ENCODE measurements around the gene NR1I3. TPM values are rescaled to one million over a fixed set of nuclear protein-coding genes. Genes with fewer than 3 reads are reported as not detected.
"Not testable (repeated sequence)": the region's sequence is repeated elsewhere in the genome, so short reads cannot be mapped to it uniquely, and the experiment has no call there.

The NR1I3 gene
- total RNA-seq, 2 experiments from 2014 or later: not detected

DNA sequence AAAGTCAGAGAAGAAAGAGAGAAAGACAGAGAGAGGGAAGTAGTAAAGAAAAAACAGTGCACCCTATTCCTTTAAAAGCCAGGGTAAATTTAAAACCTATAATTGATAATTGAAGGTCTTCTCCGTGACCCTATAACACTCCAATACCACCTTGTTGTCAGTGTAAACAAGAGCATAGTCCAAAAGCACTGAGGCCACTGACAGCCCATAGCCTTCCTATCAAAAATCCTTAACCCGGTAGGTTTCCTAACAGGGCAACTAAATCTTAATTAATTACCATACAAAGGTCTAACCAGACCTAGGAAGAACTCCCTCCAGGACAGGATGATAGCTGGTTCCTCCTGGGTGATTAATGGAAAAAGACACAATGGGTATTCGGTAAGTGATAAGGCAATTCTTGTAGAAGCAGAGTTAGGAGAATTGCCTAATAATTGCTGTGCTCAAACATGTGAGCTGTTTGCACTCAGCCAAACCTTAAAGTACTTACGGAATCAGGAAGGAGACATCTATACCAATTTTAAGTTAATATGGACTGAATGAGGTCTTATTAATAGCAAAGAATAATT, 18.0 kb upstream of the NR1I3 start:
- CTCF ChIA-PET, POLR2A ChIA-PET: not testable (repeated sequence)

DNA sequence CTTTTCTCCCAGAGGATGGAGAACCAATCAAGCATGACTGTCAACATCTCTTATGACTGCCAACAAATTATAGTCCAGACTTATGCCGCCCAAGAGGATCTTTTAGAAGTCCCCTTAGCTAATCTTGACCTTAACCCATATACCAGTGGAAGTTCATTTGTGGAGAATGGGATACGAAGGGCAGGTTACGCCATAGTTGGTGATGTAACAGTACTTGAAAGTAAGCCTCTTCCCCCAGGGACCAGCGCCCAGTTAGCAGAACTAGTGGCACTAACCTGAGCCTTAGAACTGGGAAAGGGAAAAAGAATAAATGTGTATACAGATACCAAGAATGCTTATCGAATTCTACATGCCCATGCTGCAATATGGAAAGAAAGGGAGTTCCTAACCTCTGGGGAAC, 17.3 kb upstream of the NR1I3 start:
- CTCF ChIA-PET, POLR2A ChIA-PET: not testable (repeated sequence)

DNA sequence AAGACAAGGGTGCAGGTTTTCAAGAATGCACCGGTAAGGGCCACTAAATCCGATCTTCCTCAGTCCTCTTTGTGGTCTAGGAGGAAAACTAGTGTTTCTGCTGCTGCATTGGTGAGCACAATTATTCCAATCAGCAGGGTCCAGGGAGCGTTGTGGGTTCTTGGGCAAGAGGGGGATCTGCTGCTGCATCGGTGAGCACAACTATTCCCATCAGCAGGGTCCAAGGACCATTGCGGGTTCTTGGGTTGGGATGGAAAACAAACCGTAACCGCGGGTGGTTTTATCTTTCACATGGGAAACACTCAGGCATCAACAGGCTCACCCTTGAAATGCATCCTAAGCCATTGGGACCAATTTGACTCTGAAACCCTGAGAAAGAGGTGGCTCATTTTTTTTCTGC, 13.6 kb upstream of the NR1I3 start:
- ChIA-PET POLR2A (no interaction called here), CTCF (no interaction called here)

DNA sequence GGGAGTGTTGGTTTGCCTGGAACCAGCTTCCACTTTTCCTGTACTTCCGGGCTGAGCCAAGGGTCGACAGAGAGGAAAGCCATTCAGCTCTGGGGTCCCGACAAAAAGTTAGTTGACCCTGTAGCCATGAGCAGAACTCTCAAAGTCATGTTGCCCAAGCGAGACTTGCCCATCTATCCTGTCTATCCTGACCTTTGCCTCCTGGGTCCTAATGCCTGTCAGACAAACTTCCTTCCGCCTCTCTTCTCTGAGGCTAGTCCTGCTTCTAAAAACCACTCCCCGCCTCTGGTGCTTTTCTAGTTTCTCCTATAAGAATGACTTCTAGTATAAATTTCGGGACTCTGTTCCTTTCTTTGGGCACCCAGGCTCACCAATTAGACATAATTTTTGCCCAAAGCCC, 12.8 kb upstream of the NR1I3 start:
- CTCF ChIA-PET: interaction anchor here (0.5 kb wide), 1 partner anchor 184 kb away, joined by 4 read pairs; no protein-coding TSS in a partner anchor

DNA sequence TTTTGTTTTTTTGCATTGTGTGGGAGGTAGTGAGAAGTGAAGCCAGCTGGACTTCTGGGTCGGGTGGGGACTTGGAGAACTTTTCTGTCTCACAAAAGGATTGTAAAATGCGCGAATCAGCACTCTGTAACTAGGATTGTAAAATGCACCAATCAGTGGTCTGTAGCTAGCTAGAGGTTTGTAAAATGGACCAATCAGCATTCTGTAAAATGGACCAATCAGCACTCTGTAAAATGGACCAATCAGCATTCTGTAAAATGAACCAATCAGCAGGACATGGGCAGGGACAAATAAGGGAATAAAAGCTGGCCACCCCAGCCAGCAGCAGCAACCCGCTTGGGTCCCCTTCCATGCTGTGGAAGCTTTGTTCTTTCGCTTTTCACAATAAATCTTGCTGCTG, 12.1 kb upstream of the NR1I3 start:
- CTCF ChIA-PET: interaction anchor here (0.7 to 1.7 kb wide), 3 partner anchors 9 to 42 kb away, joined by 3 to 4 read pairs (median 4); no protein-coding TSS in a partner anchor

More for the DNA sequence above, 12.8 kb upstream of the NR1I3 start:
- POLR2A ChIA-PET: no interaction called here

DNA sequence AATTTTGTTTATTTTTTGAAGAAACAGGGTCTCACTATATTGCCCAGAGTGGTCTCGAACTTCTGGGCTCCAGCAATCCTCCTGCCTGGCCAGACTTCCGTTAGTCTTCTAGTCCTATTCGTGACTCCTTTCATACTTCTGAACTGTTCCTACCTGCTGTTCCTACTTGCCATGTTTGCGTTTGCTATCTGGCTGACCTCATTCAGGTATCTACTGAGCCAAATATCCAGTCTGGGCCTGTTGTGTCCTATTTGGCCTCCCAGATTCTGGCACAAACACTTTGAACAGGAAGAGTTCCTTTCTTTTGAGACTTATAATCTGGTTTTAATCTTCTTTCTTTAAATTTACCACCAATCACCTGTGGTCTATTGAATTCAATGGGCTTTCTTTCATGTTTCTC, 6.9 kb upstream of the NR1I3 start:
- CTCF ChIA-PET: no interaction called here
- POLR2A ChIA-PET: no interaction called here

More for the DNA sequence above, 12.1 kb upstream of the NR1I3 start:
- POLR2A ChIA-PET: not testable (repeated sequence)

DNA sequence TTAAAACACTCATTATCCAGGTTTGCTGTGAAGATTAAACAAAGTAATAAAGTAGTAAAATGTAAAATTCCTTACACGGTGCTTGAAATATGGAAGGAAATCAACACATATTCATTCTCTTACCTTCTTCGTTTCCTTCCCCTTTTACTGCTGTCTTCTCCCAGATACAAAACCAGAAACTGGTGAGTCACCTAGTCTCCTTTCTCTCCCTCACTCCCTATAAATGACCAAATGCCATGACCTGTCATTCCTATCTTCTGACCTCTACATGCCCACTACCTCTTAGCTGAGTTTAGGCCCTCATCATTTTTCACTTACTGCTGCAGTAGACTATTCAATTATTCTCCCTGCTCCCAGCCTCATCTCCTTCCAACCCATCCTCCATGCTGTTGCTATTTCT, 4.3 kb upstream of the NR1I3 start:
- POLR2A ChIA-PET: no interaction called here
- CTCF ChIA-PET: interaction anchor here (0.9 kb wide), 1 partner anchor 12 kb away, joined by 3 read pairs; no protein-coding TSS in a partner anchor

DNA sequence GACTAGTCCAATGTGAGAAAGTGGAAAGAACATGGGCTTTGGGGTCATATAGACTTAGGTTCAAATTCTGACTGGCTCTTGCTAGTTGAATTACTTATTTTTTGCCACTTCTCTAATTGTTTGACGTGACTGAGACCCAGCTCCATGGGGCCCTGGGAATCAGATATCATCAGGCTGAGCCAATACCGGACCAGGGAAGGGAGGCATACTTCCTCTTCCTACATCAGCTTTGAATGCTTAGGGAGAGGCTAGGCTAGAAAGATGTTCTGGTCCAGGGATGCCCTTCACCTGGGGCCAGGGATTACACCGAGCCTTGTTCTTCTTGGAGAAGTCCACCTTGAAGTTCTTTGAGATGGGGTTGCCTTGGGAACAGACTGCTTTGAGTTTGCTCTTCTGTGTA, 3.7 kb upstream of the NR1I3 start:
- ChIA-PET POLR2A (no interaction called here), CTCF (interaction anchor here (0.9 kb wide), 1 partner anchor 12 kb away, joined by 3 read pairs; no protein-coding TSS in a partner anchor)

DNA sequence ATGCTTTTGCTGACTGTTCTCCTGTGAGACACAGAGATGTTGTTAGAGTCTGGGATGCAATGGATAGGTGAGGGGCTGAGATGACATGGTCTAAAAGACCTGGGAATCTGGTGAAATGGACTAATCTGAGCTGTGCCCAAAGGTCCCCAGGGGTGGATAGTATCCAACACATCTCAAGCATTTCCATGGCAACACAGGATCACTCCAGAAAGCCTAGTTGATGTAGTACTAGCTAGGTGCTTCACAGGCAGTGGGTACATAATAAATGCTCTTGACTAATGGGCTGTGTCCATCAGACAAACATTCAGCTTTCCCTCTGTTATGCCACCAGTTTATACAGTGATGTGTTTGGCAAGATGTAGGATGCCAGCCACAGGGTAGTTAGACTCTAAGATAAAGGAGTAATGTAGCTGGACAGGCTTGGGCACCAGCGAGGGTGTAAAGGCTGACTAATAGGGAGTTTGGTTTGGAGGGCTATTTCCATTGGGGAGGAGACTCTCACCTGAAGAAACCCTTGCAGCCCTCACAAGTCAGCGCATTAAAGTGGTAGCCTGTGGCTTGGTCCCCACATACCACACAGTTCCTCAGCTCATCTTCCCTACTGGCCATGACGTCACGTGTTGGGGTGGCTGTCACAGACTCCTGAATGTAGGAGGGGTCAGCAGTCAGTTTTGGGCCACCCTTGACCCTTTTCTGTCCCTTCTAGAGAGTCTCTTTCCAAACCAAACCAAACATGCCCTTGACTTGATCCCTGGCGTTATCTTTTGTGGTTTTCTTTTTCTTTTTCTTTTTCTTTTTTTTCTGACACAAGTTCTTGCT, 1.8 kb downstream of the NR1I3 start:
- ChIA-PET POLR2A (no interaction called here), CTCF (interaction anchor here (1.0 to 2.0 kb wide), 3 partner anchors 9 to 146 kb away, joined by 3 to 7 read pairs (median 6); partner anchors contain the start of gene TOMM40L)

DNA sequence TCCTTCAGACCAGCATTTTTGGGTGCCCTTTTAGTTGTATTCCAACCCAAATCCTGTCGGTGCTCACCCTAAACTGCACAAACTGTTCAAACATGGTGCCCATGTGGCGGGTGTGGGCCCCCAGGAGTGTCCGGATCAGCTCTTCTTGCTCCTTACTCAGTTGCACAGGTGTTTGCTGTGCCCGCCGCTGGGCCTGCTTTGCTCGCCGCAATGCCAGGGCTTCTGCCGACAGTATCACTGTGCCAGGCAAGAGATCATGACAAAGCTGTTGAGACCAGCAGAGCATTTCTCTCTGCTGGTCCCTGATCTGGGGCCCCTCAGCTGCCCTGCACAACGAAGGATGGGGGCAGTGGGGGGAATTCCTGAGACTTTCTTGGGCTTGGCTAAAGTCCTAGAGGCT, 4.9 kb downstream of the NR1I3 start:
- ChIA-PET CTCF (interaction anchor here (1.0 kb wide), 1 partner anchor 39 kb away, joined by 5 read pairs; no protein-coding TSS in a partner anchor), POLR2A (no interaction called here)

DNA sequence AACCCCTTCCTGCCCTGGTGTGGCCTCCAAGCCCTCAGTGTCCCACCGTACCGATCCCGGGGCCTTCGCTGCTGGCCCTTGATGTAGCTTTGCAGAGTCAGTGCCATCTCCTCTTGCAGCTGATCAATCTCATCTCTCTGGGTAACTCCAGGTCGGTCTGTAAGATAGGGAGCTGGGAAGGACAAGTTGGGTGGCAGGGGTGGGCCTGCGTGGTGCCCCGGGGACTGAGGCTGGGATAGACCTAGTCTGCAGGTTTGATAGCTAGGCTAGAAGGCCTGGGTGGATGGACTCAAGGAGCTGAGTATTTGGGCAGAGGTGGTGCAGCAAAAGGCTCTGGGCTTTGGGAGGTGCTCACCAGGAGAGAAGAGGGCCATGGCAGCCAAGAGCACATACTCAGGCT, 7.2 kb downstream of the NR1I3 start:
- POLR2A ChIA-PET: interaction anchor here (0.9 kb wide), 1 partner anchor 76 kb away, joined by 3 read pairs; no protein-coding TSS in a partner anchor
- CTCF ChIA-PET: interaction anchor here (0.7 to 7.9 kb wide), 5 partner anchors 10 to 152 kb away, joined by 3 to 39 read pairs (median 3); no protein-coding TSS in a partner anchor

DNA sequence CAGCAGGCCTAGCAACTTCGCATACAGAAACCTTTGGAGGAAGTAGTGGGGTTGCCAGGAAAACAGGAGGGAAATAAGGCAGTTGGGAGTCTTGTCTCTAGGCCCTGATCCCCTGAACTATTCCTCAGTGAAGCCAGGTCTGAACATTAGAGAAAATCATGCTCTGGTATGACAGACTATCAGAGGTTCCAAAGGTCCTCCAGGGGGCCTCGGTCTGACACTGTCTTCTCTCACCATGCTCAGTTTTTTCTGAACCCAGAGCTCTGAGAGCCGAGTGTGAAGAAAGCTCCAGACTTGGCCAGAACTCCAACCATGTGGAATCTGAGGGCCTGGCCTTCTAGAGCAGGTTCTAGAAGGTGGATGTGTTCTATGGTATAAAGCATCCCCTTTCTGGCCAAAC, 8.1 kb downstream of the NR1I3 start:
- CTCF ChIA-PET: interaction anchor here (0.7 to 7.9 kb wide), 7 partner anchors 12 to 153 kb away, joined by 3 to 39 read pairs (median 3); no protein-coding TSS in a partner anchor
- POLR2A ChIA-PET: interaction anchor here (0.6 kb wide), 1 partner anchor 69 kb away, joined by 7 read pairs; no protein-coding TSS in a partner anchor

DNA sequence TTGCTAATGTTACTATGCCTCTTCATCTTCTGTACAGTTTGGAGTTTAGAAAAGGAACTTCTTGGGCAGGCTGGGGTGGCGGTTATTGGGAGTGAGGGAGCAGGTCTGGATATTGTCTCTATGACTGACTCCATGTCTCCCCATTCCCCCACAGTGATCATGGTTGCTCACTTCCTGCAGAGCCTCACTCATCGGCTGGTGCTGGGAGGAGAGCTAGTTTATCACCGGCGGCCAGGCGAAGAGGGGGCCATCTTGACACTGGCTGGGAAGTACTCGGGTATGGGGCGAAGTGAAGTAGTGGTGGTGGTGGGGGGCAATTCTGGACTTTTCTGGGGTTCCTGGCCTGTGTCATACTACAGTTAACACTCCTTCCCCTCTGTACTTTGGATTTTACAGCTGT, 10.0 kb downstream of the NR1I3 start:
- CTCF ChIA-PET: interaction anchor here (0.6 to 7.9 kb wide), 15 partner anchors 9 to 155 kb away, joined by 3 to 56 read pairs (median 5); partner anchors contain the start of genes CFAP126, FCER1G, NDUFS2 and NR1I3
- POLR2A ChIA-PET: interaction anchor here (0.6 kb wide), 1 partner anchor 12 kb away, joined by 4 read pairs; no protein-coding TSS in a partner anchor

DNA sequence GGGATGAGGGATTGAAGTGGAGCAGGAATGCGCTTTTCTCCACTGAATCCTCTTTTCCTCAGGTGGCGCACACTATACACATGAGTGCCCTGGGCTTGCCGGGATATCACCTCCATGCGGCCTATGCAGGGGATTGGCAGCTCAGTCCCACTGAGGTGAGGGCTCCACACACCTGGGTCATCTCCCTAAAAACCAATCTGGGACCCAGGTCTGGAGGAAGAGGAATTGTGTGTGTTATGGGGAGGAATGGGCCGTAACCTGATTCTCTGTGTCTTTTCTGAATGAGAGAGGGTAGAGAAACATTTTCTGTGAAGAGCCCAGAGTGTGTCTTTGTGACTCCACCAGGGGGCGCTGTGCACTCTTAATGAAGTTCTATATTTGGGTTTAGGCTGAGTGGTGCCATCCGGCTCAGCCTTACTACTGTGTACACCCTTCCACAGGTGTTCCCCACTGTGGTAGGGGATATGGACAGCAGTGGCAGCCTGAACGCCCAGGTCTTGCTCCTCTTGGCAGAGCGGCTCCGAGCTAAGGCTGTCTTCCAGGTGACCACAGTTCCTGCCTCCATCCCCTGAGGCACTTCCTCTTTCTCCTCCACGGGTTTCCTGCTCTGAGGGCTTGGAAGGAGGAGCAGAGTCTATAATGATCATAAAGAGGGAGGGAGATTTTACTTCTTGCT, 10.7 kb downstream of the NR1I3 start:
- CTCF ChIA-PET: interaction anchor here (0.6 to 7.9 kb wide), 18 partner anchors 8 to 162 kb away, joined by 3 to 56 read pairs (median 6); partner anchors contain the start of genes B4GALT3, CFAP126, FCER1G and NDUFS2
- POLR2A ChIA-PET: no interaction called here

DNA sequence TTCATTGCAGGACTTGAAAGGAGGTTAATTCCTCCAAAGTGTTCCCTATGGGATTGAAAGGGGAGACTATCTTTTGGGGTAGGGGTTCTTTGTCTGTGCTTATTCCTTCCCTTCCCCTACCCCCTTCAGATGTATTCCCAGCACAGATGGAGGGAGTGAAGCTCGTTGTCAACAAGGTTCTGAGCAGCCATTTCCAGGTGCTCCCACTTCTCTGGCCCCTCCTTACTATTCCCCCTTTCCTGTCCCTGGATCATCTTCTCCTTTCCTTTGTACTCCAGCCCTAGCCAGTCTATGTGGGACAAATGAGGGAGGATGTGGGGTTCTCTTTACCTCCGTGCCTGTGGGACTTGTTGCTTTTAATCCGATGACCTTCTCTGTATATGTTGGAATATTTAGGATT, 11.2 kb downstream of the NR1I3 start:
- POLR2A ChIA-PET: no interaction called here
- CTCF ChIA-PET: interaction anchor here (0.7 to 7.9 kb wide), 16 partner anchors 10 to 163 kb away, joined by 3 to 56 read pairs (median 8); partner anchors contain the start of genes B4GALT3, FCER1G, NDUFS2 and NR1I3

DNA sequence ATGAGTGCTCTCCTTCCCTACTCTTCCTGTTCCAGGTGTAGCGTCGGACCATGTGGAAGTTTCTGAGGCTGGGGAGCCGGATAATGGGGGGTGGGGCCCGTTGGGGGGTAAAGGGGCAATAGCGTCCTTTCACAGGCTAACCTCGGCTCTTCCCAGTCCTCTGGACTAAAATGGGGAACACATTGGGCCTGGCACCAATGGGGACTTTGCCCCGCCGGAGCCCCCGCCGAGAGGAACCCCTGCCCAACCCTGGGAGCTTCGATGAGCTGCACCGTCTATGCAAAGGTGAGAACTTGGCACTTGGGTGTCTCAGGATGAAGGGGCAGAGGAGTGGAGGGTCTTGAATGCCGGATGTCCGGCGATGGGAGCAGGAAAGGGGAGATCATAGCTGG, 11.7 kb downstream of the NR1I3 start:
- POLR2A ChIA-PET: interaction anchor here (0.6 to 1.5 kb wide), 8 partner anchors 10 to 99 kb away, joined by 3 to 10 read pairs (median 6); partner anchors contain the start of genes NDUFS2 and PPOX
- CTCF ChIA-PET: interaction anchor here (0.7 to 7.9 kb wide), 26 partner anchors 10 to 213 kb away, joined by 3 to 56 read pairs (median 6); partner anchors contain the start of genes ADAMTS4, B4GALT3, CFAP126 and FCER1G

DNA sequence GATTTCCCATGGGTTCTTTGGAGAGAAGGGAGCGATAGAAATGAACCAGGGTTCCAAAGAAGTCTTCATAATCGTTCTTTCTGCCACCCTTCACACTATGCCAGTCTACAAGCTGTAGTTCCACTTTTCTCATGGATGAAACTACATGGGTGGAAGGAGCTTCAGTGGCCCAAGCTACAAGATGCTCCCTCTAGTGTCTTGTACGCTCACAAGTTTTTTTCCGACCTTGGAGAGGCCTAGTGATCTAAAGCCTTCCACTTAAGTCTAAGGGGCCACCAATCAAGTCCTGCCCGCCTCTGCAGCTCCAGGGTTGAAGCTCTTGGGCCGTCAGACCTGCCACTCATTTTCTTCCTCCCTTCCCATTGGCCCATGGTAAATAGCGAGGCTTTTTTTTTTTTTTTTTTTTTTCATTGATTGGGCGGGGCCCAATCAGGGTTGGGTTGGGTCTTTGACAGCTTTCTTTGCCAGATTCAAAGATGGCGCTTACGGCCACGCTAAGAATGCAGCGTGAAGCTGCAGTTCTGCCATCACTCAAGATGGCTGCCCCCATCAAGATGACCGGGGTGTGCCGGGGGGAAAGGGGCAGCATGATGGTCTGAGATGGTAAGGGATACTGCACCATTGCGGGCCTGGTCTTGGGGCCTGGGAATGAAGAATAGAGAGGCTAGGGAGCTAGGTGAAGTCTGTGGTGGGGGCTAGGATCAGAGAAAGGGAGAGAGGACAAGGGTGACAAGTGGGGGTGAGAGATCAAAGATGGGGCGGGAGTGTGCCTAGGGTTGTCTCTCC, 12.3 kb downstream of the NR1I3 start, which contains the start of gene TOMM40L:
Gene TOMM40L (plus strand): TSS at position 527 of the 786 bp plus-strand sequence. CDS start 430 bp downstream, outside the sequence.
- ChIA-PET POLR2A (interaction anchor here (0.6 to 1.5 kb wide), 11 partner anchors 9 to 99 kb away, joined by 3 to 10 read pairs (median 6); partner anchors contain the start of genes NDUFS2 and PPOX), CTCF (interaction anchor here (0.6 to 7.9 kb wide), 31 partner anchors 10 to 486 kb away, joined by 3 to 56 read pairs (median 4); partner anchors contain the start of genes ADAMTS4, B4GALT3, CFAP126 and FCER1G)

DNA sequence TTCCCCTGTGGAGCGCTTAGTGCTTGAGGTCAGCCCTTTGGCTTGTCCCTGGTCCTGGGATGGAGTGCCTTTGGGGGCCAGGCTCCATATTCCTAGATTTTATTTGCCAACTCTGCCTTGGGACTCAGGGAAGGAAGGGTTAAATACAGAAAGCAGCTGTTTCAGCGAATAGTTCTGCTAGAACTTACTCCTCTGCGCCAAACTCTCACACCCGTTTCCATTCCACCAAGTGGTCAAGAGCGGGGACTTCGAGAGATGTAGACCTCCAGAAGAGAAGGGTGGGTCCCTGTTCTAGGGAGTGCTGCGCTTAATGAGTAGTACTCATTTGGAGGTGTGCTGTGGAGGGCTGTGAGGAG, 12.8 kb downstream of the NR1I3 start:
- POLR2A ChIA-PET: interaction anchor here (0.7 to 1.5 kb wide), 8 partner anchors 9 to 81 kb away, joined by 3 to 10 read pairs (median 6); partner anchors contain the start of genes NDUFS2 and PPOX
- CTCF ChIA-PET: interaction anchor here (0.7 to 7.9 kb wide), 26 partner anchors 9 to 486 kb away, joined by 3 to 56 read pairs (median 4); partner anchors contain the start of genes ADAMTS4, B4GALT3, CFAP126 and FCER1G
